Aorta (tissue), 5 donors: Measurements from ENCODE around the gene ELAVL1. TPM values are rescaled to one million over a fixed set of nuclear protein-coding genes. Genes with fewer than 3 reads are reported as not detected.
"Not testable (repeated sequence)": the region's sequence is repeated elsewhere in the genome, so short reads cannot be mapped to it uniquely, and the experiment has no call there.

ENCODE experiments used
- ATAC-seq: fragments of 200-7000 bp; cut with Tn5 transposase; one replicate; pipeline ENCODE4 v1.9.1; 2022; ENCODE audit warnings: moderate library complexity; ENCODE audit not compliant: low FRiP score
- DNase-seq, 2 donors: peaks; one replicate each; pipeline ENCODE4 v3.0.0-alpha.2; 2020
- H3K27ac ChIP-seq, 2 donors: one replicate each; pipeline ENCODE4 v1.5.1; 2013; ENCODE audit warnings: low read length in 2 of 2, mild to moderate bottlenecking in 2 of 2, moderate library complexity in 2 of 2, control low read depth in 1 of 2, inconsistent platforms in 1 of 2, low read depth in 1 of 2
- H3K27me3 ChIP-seq, 2 donors: one replicate each; pipeline ENCODE4 v1.6.1; 2013; ENCODE audit warnings: control low read depth in 1 of 2, low read length in 1 of 2, mild to moderate bottlenecking in 1 of 2, moderate library complexity in 1 of 2; ENCODE audit not compliant: insufficient read depth in 2 of 2, control insufficient read depth in 1 of 2
- H3K36me3 ChIP-seq, 2 donors: one replicate each; pipeline ENCODE4 v1.6.1; 2013; ENCODE audit warnings: control low read depth in 1 of 2, low read length in 1 of 2, mild to moderate bottlenecking in 1 of 2; ENCODE audit not compliant: insufficient read depth in 2 of 2, control insufficient read depth in 1 of 2
- H3K4me1 ChIP-seq, 2 donors: one replicate each; pipeline ENCODE4 v1.6.1; 2013; ENCODE audit warnings: low read length in 2 of 2, control low read depth in 1 of 2, mild to moderate bottlenecking in 1 of 2, moderate library complexity in 1 of 2; ENCODE audit not compliant: insufficient read depth in 2 of 2, control insufficient read depth in 1 of 2
- H3K4me3 ChIP-seq, 2 donors: one replicate each; pipeline ENCODE4 v1.5.1; 2013; ENCODE audit warnings: low read length in 2 of 2, control low read depth in 1 of 2, mild to moderate bottlenecking in 1 of 2
- H3K9me3 ChIP-seq: one replicate; pipeline ENCODE4 v1.6.1; 2013; ENCODE audit warnings: mild to moderate bottlenecking, low read length; ENCODE audit not compliant: control insufficient read depth
- WGBS, 2 donors: extraction: QIAGEN DNeasy Blood & Tissue Kit; methylation state at CpG; one replicate each; pipeline ENCODE4 v1.1.7; 2013; 5-methylcytosine and 5-hydroxymethylcytosine counted together
- intact Hi-C, 2 donors: fragments of 100-400 bp; cut with DNase I; formaldehyde crosslinking; loops; one replicate each; pipeline versions ENCODE4 v1.14.2 to v1.15.0; 2022
- polyA plus RNA-seq, 2 donors: library from polyadenylated mRNA; stranded (reverse); fragments of 200-250 nt; gene quantifications; one replicate each; pipeline ENCODE4 v1.2.3, GENCODE V29; 2013
- total RNA-seq, 2 donors: library from RNA; stranded (reverse); fragmentation: NEBNext Ultra II Directional; extraction: Animal tissue kit (Norgen Biotek cat#: 25700); gene quantifications; one replicate each; pipeline ENCODE4 v1.2.1, GENCODE V29; 2021
- donor health status: healthy with polysubstance abuse.
- donor health status: Bipolar disorder and iron deficiency.
- donor health status: DM: no; HTN: no; CAD: no.
- donor health status: DM: no; HTN: no; CAD: no.
- donor health status: DM: yes; HTN: yes; CAD: no.

The ELAVL1 gene
- total and polyA plus RNA-seq, 4 donors = 8.1 to 48.9 (median 36.4) TPM

GRCh38 chr19:7922836-7923195, 82.6 kb downstream of the ELAVL1 start:
- Histone ChIP-seq H3K36me3 (no peaks in the 10 kb centered on the region), H3K27me3 (no peaks in the 10 kb centered on the region), H3K27ac (no peak overlapping the region), H3K4me3 (no peak overlapping the region), H3K9me3 (no peaks in the 10 kb centered on the region), H3K4me1 (no peaks in the 10 kb centered on the region)
- intact Hi-C loops = no loop called here
- peak in 1 of 2 donors; percentile 43 for DNase-seq
- WGBS, 2 donors = 89% methylated on average over 8 of the region's 8 CpGs
- ATAC-seq = no peak

GRCh38 chr19:7921967-7922835, 83.2 kb downstream of the ELAVL1 start:
- Histone ChIP-seq H3K27ac (no peak overlapping the region), H3K4me3 (no peak overlapping the region), H3K9me3 (no peaks in the 10 kb centered on the region), H3K27me3 (no peaks in the 10 kb centered on the region), H3K4me1 (no peaks in the 10 kb centered on the region), H3K36me3 (no peaks in the 10 kb centered on the region)
- DNase-seq (peak in 1 of 2 donors; percentile 58), ATAC-seq (no peak)
- WGBS, 2 donors = 91 to 92% methylated on average over 31 of the region's 31 CpGs
- intact Hi-C loops = no loop called here

- WGBS, 2 donors = 41 to 44% methylated on average over 17 of the region's 17 CpGs
- peak overlapping the region in 1 of 2 donors; percentile 66 for H3K27ac ChIP-seq
- H3K4me1 ChIP-seq = no peaks in the 10 kb centered on the region
- no peaks in the 10 kb centered on the region for H3K36me3 ChIP-seq
- ATAC-seq (no peak), DNase-seq (peak in 1 of 2 donors; percentile 70)
- no peaks in the 10 kb centered on the region for H3K9me3 ChIP-seq
- no peaks in the 10 kb centered on the region for H3K27me3 ChIP-seq
- intact Hi-C loops = no loop called here
- H3K4me3 ChIP-seq = peak overlapping the region; percentile 20 to 29
Measured at GRCh38 chr19:7921302-7921966, 84.0 kb downstream of the ELAVL1 start.

GRCh38 chr19:7920519-7921301, 84.7 kb downstream of the ELAVL1 start:
- intact Hi-C loops = loop anchor here in 1 of 2 donors (1.0 kb wide), 1 partner anchor 17 kb away; the partner anchor contains the start of gene MAP2K7
- DNase-seq (peak; percentile 99 to 100), ATAC-seq (peak; percentile 95)
- Histone ChIP-seq H3K27ac (peak overlapping the region in 1 of 2 donors; percentile 72), H3K4me3 (peak overlapping the region; percentile 43 to 59), H3K9me3 (no peaks in the 10 kb centered on the region), H3K36me3 (no peaks in the 10 kb centered on the region), H3K4me1 (no peaks in the 10 kb centered on the region), H3K27me3 (no peaks in the 10 kb centered on the region)
- WGBS, 2 donors = 1 to 2% methylated on average over 50 to 62 of the region's 62 CpGs

GRCh38 chr19:7919610-7920518, 85.6 kb downstream of the ELAVL1 start, which contains the start of gene SNAPC2:
Gene SNAPC2 (plus strand): TSS chr19:7920338. CDS start chr19:7920367, 29 bp downstream.
- ATAC-seq (peak; percentile 88), DNase-seq (peak; percentile 98 to 99)
- intact Hi-C loops = loop anchor here in 1 of 2 donors (1.0 kb wide), 1 partner anchor 17 kb away; the partner anchor contains the start of gene MAP2K7
- no peaks in the 10 kb centered on the region for H3K4me1 ChIP-seq
- H3K27ac ChIP-seq = peak within 1 kb of the TSS in 1 of 2 donors; percentile 72
- WGBS, 2 donors = 8 to 9% methylated on average over 57 to 62 of the region's 62 CpGs
- H3K27me3 ChIP-seq = no peaks in the 10 kb centered on the region
- H3K9me3 ChIP-seq = no peaks in the 10 kb centered on the region
- peak within 1 kb of the TSS; percentile 43 to 59 for H3K4me3 ChIP-seq
- no peaks in the 10 kb centered on the region for H3K36me3 ChIP-seq

- WGBS, 2 donors = 46 to 48% methylated on average over 42 of the region's 42 CpGs
- Histone ChIP-seq H3K4me3 (no peak overlapping the region), H3K9me3 (no peaks in the 10 kb centered on the region), H3K36me3 (no peaks in the 10 kb centered on the region), H3K27me3 (no peaks in the 10 kb centered on the region), H3K4me1 (no peaks in the 10 kb centered on the region), H3K27ac (no peak overlapping the region)
- ATAC-seq (no peak), DNase-seq (peak; percentile 54 to 68)
- intact Hi-C loops = no loop called here
Measured at GRCh38 chr19:7918615-7919421, 86.6 kb downstream of the ELAVL1 start.

- ATAC-seq, H3K36me3 ChIP-seq, intact Hi-C loops, H3K27ac ChIP-seq, H3K9me3 ChIP-seq, H3K4me1 ChIP-seq, H3K4me3 ChIP-seq, DNase-seq, H3K27me3 ChIP-seq: not testable (repeated sequence)
- 30 to 33% methylated on average over 28 to 29 of the region's 29 CpGs for WGBS, 2 donors
Measured at GRCh38 chr19:7918062-7918614, 87.3 kb downstream of the ELAVL1 start.
